SU-DHL-6 (cell line): ENCODE data around the gene CCDC82.

Experiments
- CTCF ChIP-seq: fragments of 200-600 bp; sonication (generic); IDR thresholded peaks from one replicate; pipeline ENCODE4 v1.5.1; 2017; ENCODE audit warnings: antibody characterized with exemption, mild to moderate bottlenecking, low read length, moderate library complexity; ENCODE audit not compliant: insufficient read depth, poor library complexity, severe bottlenecking
- EZH2phosphoT487 ChIP-seq: fragments of 200-600 bp; sonication (generic), shearing (Covaris generic); conservative IDR thresholded peaks from 2 replicates; pipeline ENCODE4 v1.6.1; 2018; ENCODE audit warnings: mild to moderate bottlenecking, antibody characterized with exemption, low read length, moderate library complexity, mixed read lengths

GRCh38 chr11:96309643-96310017 is 80.1 kb downstream of the CCDC82 start:
- TF ChIP-seq CTCF: no peak
- TF ChIP-seq EZH2phosphoT487: no peak
